ENCODE measurements around the gene CACNA1F. TPM values are rescaled to one million over a fixed set of nuclear protein-coding genes. Genes with fewer than 3 reads are reported as not detected.
A peak's percentile ranks its signal among the peaks of the same experiment; 100 is the strongest.

The CACNA1F gene
- total RNA-seq, 4 donors from 2014 or later = 0.10 to 0.21 (median 0.13) TPM; not detected in 1

- no peak for TF ChIP-seq POLR2A (IDR thresholded peaks at IDR 0.05)
- no peak for TF ChIP-seq CTCF (IDR thresholded peaks at IDR 0.05)
- intact Hi-C loops (cut with DNase I) = no loop called here
- no peak for DNase-seq
- H3K36me3 ChIP-seq = no peaks in the 10 kb centered on the region
- 92 to 100% methylated on average over 1 of the region's 1 CpG for WGBS, 2 donors
- no peaks in the 10 kb centered on the region for H3K27me3 ChIP-seq
- H3K4me3 ChIP-seq (replicated peaks in 1 of 3) = no peak overlapping the region
- no peaks in the 10 kb centered on the region for H3K9me3 ChIP-seq
- H3K4me1 ChIP-seq = peaks cover 10 to 32% of the 10 kb centered on the region in 2 donors
- H3K27ac ChIP-seq = peak overlapping the region in 2 of 3 donors; percentile 47 to 61
Measured at GRCh38 chrX:49276207-49276606, 43.1 kb upstream of the CACNA1F start.

GRCh38 chrX:49273181-49273727, 40.1 kb upstream of the CACNA1F start:
- TF ChIP-seq CTCF (IDR thresholded peaks at IDR 0.05) (no peak), POLR2A (IDR thresholded peaks at IDR 0.05) (no peak)
- H3K4me1 ChIP-seq = peaks cover 16 to 35% of the 10 kb centered on the region in 2 donors
- DNase-seq = no peak
- no peak overlapping the region for H3K4me3 ChIP-seq (replicated peaks in 1 of 3)
- H3K9me3 ChIP-seq = no peaks in the 10 kb centered on the region
- WGBS, 2 donors = 35 to 40% methylated on average over 7 to 8 of the region's 8 CpGs
- H3K27ac ChIP-seq = no peak overlapping the region
- intact Hi-C loops (cut with DNase I) = no loop called here
- no peaks in the 10 kb centered on the region for H3K36me3 ChIP-seq
- H3K27me3 ChIP-seq = no peaks in the 10 kb centered on the region

- TF ChIP-seq POLR2A (IDR thresholded peaks at IDR 0.05) (no peak), CTCF (IDR thresholded peaks at IDR 0.05) (no peak)
- H3K27ac ChIP-seq = no peak overlapping the region
- no peaks in the 10 kb centered on the region for H3K36me3 ChIP-seq
- H3K27me3 ChIP-seq = no peaks in the 10 kb centered on the region
- intact Hi-C loops (cut with DNase I) = no loop called here
- no peak overlapping the region for H3K4me3 ChIP-seq (replicated peaks in 1 of 3)
- WGBS, 2 donors = 62 to 71% methylated on average over 6 of the region's 6 CpGs
- no peaks in the 10 kb centered on the region for H3K9me3 ChIP-seq
- no peak for DNase-seq
- peaks cover 12 to 28% of the 10 kb centered on the region in 2 donors for H3K4me1 ChIP-seq
Measured at GRCh38 chrX:49272421-49272820, 39.3 kb upstream of the CACNA1F start.

GRCh38 chrX:49271341-49271740, 38.2 kb upstream of the CACNA1F start:
- Histone ChIP-seq H3K36me3 (no peaks in the 10 kb centered on the region), H3K9me3 (no peaks in the 10 kb centered on the region), H3K27me3 (no peaks in the 10 kb centered on the region), H3K4me3 (replicated peaks in 1 of 3) (no peak overlapping the region), H3K27ac (peak overlapping the region in 1 of 3 donors; percentile 79), H3K4me1 (peaks cover 6 to 21% of the 10 kb centered on the region in 2 donors)
- TF ChIP-seq CTCF (IDR thresholded peaks at IDR 0.05) = no peak
- no peak for TF ChIP-seq POLR2A (IDR thresholded peaks at IDR 0.05)
- WGBS, 2 donors = 17 to 71% methylated on average over 2 of the region's 2 CpGs
- intact Hi-C loops (cut with DNase I) = no loop called here
- DNase-seq = peak; percentile 14 to 19

- H3K27me3 ChIP-seq = no peaks in the 10 kb centered on the region
- WGBS, 2 donors = 97% methylated on average over 7 of the region's 66 CpGs; no CpG with 5 or more reads in 1 of the 2 donors
- TF ChIP-seq CTCF (IDR thresholded peaks at IDR 0.05) = no peak
- TF ChIP-seq POLR2A (IDR thresholded peaks at IDR 0.05) = no peak
- no peak for DNase-seq
- no peaks in the 10 kb centered on the region for H3K9me3 ChIP-seq
- H3K4me3 ChIP-seq (replicated peaks in 1 of 3) = peak overlapping the region in 2 of 3 donors; percentile 27 to 52
- H3K27ac ChIP-seq = peak overlapping the region; percentile 76 to 90 (median 79)
- H3K4me1 ChIP-seq = peaks cover 6 to 21% of the 10 kb centered on the region in 2 donors
- intact Hi-C loops (cut with DNase I) = no loop called here
- H3K36me3 ChIP-seq = no peaks in the 10 kb centered on the region
Measured at GRCh38 chrX:49270249-49270921, 37.2 kb upstream of the CACNA1F start.

All from thyroid gland (tissue), 4 donors.